PC-9 (cell line): ENCODE data around the gene RPS3.

Source experiments
- EZH2 ChIP-seq: fragments of 200-600 bp; sonication (generic); IDR thresholded peaks from 2 replicates; pipeline ENCODE4 v1.8.0; 2017; ENCODE audit warnings: antibody characterized with exemption, low read depth
- TF ChIP-seq, protein P1 (sequence below): fragments of 200-600 bp; sonication (generic); conservative IDR thresholded peaks from 2 replicates; pipeline ENCODE4 v1.6.1; 2017; ENCODE audit warnings: mixed run types, antibody characterized with exemption, mild to moderate bottlenecking, moderate library complexity

DNA sequence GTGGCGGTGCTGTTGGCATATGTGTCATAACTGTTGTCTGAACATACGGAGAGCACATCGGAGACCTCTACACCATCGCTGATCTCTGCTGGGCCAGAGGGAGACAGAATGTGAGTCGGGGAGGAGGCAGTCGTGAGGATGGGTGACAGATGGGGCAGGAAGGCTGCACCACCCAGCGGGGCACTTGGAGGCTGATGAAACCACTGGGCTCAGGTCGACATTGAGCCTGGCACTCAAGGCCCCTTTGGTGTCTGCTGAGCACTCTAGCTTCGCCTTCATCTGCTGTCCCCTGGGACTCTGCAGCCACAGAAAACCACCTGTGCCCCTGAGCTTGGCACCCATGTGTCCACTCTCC lies 36.2 kb downstream of the RPS3 start:
- TF ChIP-seq, protein P1, sequence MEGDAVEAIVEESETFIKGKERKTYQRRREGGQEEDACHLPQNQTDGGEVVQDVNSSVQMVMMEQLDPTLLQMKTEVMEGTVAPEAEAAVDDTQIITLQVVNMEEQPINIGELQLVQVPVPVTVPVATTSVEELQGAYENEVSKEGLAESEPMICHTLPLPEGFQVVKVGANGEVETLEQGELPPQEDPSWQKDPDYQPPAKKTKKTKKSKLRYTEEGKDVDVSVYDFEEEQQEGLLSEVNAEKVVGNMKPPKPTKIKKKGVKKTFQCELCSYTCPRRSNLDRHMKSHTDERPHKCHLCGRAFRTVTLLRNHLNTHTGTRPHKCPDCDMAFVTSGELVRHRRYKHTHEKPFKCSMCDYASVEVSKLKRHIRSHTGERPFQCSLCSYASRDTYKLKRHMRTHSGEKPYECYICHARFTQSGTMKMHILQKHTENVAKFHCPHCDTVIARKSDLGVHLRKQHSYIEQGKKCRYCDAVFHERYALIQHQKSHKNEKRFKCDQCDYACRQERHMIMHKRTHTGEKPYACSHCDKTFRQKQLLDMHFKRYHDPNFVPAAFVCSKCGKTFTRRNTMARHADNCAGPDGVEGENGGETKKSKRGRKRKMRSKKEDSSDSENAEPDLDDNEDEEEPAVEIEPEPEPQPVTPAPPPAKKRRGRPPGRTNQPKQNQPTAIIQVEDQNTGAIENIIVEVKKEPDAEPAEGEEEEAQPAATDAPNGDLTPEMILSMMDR, result no peak
- TF ChIP-seq EZH2, result no peak
